ENCODE measurements around the gene GPBAR1.

The GPBAR1 gene

DNA sequence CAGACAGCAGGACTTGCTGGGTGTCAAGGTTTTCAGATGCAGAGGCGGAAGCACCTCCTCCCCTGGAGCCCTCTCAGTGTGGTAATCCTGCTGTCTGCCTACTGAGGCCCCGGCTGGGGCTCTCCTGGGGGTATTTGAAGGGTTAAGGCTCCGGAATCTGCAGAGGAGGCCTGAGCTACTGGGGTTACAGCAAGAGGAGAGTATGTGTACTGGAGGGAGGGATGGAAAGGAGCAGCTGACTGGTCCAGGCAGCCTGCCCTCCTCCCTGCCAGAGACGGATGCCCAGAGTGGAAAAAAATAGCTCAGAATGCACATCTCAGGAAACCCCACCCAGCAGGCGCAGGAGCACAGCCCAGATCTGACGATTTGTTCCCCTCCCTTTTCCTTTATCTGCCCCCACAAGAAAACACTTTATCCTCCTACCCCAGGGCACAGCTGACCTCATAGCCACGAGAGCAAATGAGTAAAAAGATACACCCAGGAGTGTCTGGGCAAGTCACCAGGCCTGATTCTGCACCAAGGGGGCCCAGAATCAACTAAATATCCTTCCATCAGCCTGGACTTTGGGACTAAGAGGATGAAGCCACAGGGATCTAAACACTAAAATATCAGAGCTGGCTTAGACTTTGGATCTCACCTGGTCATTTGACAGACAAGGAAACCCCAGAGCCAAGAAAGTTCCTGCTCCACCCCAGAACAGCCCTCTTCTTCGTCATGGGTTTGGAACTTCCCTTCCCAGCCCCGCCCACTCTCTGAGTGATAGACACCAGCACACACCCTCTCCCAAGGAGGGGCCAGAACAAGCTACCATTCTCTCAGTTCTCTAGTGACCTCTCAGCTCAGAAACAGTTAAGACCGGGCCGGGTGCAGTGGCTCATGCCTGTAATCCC, 26.0 kb downstream of the GPBAR1 start:
- no peak for DNase-seq

GRCh38 chr2:218289639-218290315, 29.0 kb downstream of the GPBAR1 start:
- no peak for DNase-seq

GRCh38 chr2:218290316-218291261, 29.8 kb downstream of the GPBAR1 start:
- no peak for DNase-seq

- no peak for DNase-seq
These were observed 30.7 kb downstream of the GPBAR1 start for GRCh38 chr2:218291318-218292047.

GRCh38 chr2:218292048-218293014, 31.5 kb downstream of the GPBAR1 start, which contains the start of gene TMBIM1:
TMBIM1 (minus strand) TSS chr2:218292503; CDS start chr2:218282141, 10,362 bp downstream.
- DNase-seq, result no peak

DNA sequence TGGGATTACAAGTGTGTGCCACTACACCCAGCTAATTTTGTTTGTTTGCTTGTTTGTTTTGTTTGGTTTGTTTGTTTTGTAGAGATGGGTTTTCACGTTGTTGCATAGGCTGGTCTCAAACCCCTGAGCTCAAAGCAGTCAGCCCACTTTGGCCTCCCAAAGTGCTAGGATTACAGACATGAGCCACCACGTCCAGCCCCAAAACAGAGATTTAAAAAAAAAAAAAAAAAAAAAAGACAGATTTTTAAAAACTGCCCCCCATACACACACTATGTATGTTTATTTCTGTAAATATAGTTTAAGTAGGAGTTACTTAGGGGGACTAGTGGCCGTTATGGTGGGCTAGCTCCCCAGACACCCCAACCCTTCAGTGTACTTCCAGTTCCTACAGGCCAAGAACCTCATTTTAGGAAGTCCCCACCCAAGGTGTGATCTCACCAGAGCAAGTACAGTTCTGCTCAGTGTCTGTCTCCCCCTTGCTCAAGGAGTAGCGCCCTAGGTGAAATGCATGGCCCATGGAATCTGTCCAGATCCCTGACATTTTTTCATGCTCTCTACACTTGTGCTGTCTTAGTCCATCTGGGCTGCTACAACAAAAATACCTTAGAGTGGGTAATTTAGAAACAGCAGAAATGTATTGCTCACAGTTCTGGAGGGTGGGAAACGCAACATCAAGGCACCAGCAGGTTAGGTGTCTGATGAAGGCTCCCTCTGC, 33.1 kb downstream of the GPBAR1 start:
- DNase-seq, result no peak

- no peak for DNase-seq
These were observed 33.7 kb downstream of the GPBAR1 start for GRCh38 chr2:218294430-218295022.

- DNase-seq, result no peak
These were observed 34.2 kb downstream of the GPBAR1 start for GRCh38 chr2:218295029-218295428.

GRCh38 chr2:218296200-218296599, 35.4 kb downstream of the GPBAR1 start:
- no peak for DNase-seq

DNA sequence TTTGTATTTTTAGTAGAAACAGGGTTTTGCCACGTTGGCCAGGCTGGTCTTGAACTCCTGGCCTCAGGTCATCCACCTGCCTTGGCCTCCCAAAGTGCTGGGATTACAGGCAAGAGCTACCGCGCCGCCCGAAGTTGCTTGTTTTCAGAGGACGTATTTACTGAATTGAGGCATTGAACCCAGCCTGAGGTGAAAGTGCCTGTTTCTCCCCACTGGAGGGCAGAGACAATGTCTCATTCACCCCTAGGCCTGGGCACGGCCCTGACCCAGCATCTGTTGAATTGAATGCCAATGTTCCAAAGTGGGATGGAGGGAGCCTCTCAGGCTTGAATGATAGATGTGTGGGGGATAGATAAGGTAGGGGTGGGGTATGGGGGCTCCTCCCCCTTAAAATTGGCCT, 36.0 kb downstream of the GPBAR1 start:
- DNase-seq, result no peak

DNA sequence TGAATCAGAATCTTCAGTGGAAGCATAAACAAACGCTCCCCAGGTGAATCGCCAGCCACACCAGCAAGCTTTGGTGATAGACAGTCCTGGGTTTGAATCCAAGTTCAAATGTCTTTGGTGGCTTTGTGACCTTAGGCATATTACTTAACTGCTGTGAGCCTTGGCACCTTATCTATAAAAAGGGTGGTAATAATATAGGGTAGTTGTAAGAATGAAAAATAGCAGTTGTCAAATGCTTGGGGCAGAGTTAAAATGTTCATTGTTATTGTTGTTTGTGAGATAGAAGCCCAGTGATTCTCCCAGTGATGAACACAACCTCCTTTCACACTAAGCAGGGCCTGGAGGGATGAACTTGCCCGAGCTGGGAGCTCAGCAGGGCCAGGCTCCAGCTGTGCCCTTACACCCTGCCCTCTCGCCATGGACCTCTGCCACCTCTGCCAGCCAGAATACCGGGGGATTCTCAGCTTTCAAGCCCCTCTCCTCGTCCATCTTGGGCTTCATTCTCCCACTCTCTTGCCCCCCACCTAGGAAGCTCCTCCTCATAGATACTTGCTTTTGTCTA, 37.6 kb downstream of the GPBAR1 start:
- DNase-seq, result no peak

GRCh38 chr2:218300141-218300540, 39.3 kb downstream of the GPBAR1 start:
- no peak for DNase-seq

DNA sequence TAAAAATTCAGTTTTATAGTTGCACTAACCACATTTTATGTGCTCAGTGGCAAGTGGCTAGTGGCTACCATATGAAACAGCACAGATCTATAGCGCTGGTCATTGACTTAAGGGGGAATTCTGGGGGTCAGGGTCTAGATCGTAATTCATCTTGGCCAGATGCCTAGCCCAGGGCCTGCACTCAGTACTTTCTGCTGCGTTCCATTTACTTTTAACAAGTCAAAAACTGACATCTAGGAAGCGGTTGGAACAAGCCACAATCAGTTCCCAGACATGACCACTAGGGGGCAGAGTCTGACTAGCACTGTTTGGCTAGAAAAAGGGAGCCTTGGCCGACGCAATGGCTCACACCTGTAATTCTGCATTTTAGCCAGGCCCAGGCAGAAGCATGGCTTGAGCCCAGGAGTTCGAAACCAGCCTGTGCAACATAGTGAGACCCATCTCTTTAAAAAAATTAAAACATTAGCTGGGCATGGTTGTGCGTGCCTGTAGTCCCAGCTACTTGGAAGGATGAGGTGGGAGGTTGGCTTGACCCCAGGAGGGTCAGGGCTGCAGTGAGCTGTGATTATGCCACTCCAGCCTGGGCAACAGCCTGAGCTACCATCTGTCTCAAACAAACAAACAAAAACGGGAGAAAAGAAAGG, 40.5 kb downstream of the GPBAR1 start:
- DNase-seq, result peak; percentile 79

- no peak for DNase-seq
These were observed 44.6 kb downstream of the GPBAR1 start for GRCh38 chr2:218305383-218305782.

- DNase-seq, result no peak
These were observed 45.5 kb downstream of the GPBAR1 start for GRCh38 chr2:218306184-218306920.

GRCh38 chr2:218307415-218308090, 46.7 kb downstream of the GPBAR1 start:
- DNase-seq, result no peak

- no peak for DNase-seq
These were observed 50.2 kb downstream of the GPBAR1 start for GRCh38 chr2:218310853-218311540.

Measured in NCI-H345 (cell line).